NK-92 (cell line): ENCODE measurements around the gene NSD2.
"Not testable (repeated sequence)": the region's sequence is repeated elsewhere in the genome, so short reads cannot be mapped to it uniquely, and the experiment has no call there.

ENCODE experiments used
- DNase-seq: peaks from one replicate; lab custom pipeline; 2025; ENCODE audit not compliant: unreplicated experiment; lab: John Stamatoyannopoulos, UW

NSD2 gene

DNA sequence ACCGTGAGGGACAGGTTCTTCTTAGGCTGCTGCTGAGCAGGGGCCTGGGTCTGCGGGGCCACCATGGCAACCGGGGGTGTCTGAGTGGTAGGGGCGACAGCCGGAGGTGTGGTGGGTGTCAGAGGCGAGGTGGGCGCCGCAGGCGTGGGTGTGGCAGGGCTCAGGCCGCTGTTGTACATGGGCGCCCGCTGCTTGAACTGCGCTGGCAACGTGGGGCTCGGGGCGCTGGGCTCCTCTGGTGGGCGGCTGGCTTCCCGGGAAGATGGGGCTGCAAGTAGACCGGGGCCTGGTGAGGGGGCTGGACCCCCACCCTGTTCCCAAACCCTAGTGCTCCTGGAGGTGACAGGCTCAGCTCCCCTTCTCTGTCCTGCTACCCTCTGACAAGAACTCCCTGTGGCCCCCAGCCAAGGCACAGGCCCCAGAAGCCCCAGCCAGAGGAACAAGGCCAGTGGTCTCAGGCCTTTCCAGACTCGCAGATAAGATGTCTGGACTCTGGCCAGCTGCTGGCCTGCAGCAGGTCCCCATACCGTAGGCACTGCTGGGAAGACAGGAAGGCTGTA, 112.7 kb downstream of the NSD2 start:
- no peak for DNase-seq

DNA sequence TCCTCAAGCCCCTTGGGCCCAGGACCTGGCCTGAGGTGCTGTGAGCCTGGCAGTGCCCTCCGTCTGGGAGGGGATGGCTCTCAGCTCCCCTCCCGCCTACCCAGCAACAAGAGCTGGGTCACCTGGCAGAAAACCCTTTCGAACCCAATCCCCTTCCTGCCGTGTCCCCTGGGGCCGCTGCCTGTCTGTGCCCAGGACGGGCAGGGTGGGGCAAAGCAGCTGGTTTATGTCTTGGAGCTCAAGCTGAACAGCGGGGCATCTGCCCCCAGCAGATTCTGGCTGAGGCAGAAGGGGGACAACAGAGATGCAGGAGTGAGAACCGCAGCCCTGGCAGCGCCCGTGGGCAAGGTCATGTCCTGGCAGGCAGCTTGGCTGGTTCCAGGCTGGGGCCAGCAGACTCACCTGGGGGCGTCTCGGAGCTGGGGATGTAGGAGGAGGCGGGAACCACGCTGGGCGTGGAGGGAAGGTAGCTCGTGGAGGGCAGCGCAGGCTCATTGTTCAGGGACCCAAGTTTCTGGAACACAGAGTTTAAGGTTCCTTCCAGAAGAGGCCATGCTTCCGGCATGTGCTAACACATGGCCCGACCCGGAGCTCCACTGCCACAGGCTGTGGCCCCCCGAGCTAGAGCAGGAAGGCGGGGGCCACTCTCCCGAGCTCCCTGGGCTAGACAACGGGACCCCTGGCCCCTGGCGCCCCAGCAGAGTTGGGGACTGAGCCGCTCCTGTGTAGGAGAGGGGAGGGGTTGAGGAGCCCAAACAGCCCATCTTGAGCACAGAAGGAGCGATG, 113.4 kb downstream of the NSD2 start:
- DNase-seq, result no peak

DNA sequence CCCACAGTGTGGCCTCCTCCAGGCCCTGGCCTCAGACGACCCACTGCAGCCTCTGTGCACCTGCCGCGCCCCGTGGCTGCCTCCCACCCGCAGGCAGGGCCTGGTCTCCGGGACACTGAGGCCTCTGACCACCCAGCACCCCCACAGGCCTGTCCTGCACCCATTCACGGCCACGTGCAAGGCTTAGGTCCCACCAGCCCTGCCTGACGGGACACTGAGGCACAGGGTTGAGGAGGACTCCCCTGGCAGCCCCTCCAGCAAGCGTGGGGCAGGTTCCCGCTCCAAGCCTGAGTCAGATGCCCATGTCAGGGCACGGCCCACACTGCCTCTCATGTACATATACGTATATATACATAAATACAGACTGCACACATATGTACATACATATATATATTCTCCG, 114.1 kb downstream of the NSD2 start:
- no peak for DNase-seq

DNA sequence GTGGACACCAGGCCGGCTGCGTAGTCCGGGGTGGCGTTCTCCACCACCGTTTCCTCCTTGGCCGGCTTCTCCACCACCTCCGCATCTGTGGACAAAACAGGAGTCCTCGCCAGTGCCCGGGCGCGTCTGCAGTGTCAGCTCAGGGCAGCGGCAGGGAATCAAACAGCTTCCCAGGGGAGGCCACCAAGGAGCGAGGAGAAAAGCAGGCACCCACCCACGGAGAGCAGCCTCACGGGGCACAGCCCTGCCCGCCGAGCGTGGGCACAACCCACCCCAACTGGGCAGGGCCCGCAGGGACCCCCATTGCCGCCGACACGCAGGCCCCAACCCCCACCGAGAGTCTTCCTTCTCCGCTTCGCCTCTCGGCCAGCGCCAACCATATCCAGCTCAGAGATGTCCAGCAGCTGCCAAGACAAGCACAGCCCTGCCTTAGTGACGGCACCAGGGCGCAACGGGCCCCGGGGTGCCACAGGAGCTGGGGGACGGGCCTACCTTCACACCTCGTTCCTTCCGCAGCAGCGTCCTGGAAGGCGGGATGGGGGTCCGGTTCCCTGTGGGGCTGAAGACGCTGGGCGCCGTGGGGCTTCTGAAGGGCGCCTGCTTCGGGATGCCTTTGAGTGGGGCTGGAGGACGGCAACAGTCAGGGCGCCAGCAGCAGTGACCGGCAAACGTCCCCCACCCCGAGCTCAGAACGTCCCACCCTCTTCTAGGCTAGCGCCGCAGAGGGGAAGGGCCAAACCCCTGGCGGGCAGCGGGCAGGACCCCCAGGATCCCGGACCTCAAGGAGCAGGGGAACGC, 114.8 kb downstream of the NSD2 start:
- no peak for DNase-seq

DNA sequence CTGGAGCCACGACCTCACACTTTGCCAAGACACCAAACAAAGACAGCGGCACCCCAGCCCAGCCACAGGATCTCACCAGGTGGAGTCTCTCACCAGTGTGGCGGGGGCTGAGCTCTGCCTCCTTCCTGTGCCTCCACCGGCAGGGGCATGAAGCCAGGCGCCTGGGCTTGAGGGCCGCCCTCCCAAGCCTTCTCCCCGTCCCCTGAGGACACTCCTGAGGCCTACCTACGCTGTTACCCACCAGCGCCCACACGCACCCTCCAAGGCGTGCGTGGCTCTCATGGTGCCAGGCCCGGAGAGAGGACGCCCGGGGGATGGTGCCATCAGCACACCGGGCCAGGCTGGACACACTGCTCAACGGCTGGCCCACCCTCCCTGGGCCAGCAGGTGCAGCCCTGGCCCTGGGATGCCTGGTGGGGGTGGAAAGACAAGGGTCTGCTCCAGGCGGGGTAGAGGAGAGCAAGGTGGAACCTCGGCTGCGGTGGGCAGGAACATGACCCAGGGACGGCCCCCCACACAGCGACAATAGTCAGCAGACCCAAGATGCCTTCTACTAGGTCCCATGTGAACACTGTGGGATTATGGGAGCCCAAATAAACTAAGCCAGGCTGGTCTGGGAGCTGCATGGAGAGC, 115.5 kb downstream of the NSD2 start:
- no peak for DNase-seq

DNA sequence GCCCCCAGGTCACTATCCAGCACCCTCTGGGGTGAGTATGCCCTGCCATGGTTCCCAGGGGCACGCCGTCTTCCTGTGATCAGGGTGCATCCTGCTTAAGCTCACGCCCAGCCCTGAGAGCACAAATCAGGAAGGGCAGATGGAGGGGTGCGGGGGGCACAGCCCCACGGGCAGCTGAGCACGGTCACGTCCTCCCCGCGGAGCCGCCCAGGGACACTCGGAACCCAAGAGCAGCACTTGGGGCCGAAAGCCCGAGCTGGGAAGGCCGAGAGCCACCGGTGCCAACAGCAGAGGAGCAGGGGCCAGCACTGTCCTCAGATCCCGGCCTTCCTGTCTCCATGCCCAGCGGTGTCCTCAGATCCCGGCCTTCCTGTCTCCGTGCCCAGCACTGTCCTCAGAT, 116.1 kb downstream of the NSD2 start:
- DNase-seq, result no peak

DNA sequence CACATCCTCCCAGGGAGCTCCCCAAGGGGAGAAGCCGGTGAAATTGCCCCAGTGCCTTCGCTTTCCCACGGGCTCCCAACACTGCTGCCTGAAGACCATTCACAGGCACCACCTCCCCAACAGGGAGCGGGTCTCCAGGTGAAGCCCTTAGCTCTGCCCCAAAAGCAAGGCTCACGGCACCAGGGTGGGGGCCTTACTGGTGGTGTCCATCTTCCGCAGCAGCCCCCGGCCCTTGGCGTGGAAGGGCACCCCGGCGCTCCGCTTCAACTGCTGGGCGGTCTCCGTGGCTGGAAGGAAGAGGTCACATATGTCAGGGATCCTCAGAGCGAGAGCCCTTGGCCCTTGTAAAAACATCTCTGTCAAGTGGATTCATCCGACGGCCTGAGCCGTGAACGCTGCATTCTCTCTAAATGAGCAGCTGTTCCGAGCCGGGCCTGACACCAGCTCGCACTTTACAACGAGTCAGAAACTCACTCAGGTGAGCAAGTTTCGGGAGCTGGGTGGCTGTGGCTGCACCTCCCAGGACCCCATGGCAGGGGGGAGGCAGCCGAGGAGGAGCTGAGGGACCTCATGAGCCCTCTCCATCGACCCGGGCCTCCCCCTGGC, 116.6 kb downstream of the NSD2 start:
- DNase-seq, result no peak

DNA sequence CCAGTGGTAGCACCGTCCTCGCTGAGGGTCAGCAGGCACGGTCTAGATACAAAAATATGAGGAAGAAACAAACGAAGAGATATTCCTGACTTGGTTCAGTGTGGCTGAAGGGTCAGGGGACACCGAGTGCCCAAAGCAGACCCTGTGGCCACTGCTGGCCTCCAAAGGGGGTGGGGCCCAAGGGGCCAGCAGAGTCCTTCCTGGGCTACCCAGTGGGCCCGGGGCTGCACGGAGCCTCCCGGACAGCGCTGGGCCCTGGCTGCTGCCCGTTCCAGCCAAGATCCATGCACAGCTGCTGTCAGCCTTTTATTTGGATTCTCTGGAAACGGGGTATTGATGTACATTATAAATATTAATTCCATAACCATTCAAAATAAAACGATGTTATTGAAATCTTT, 117.1 kb downstream of the NSD2 start:
- no peak for DNase-seq

DNA sequence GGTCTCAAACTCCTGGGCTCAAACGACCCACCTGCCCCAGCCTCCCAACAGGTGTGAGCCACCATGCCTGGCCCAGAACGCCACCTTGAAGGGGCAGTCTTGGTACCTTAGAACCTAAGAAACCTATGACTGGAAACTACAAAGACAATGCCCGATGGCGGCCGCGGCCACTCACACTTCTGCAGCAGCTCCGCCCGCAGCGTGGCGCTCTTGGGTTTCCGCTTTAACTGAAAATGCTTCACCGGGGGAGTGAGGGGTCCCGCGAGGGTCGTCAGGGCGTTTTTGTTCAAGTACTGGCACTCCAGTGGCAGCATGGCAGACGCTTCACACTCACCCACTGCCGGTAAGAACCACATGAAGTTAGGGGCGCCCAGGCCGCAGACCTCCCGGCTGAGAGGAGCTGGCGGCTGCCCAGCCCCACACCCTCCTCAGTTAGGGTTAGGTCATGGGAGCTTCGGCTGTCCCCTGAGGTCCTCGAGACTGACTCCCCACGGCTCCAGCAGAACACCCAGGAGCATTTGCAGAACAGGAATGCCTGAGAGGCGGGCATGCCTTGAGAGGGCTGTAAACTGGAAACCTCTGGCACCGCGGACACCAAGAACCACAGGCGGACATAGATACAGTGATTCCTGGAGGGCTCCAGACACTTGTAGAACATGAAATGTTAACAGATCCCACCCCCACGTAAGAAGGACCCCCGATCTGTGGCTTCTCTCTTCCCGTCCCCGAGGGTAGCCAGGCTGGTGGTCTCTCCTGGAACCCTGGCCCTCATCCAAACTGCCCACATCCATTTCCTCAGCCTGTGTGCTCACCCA, 118.5 kb downstream of the NSD2 start:
- DNase-seq, result no peak

DNA sequence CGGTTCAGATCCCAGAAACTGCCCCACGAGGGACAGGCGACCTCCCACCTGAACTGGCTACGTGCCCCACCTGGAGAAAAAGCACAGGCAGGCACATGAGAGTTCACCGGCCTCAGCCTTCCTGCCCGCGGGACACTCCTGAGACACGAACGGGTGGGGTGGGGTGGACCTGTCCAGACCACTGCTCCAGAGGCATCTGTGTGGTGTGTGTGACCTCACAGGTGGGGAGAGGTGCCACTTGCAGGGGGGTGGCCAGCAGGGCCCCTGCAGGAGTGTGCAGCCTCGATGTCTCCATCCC, 119.1 kb downstream of the NSD2 start:
- no peak for DNase-seq

DNA sequence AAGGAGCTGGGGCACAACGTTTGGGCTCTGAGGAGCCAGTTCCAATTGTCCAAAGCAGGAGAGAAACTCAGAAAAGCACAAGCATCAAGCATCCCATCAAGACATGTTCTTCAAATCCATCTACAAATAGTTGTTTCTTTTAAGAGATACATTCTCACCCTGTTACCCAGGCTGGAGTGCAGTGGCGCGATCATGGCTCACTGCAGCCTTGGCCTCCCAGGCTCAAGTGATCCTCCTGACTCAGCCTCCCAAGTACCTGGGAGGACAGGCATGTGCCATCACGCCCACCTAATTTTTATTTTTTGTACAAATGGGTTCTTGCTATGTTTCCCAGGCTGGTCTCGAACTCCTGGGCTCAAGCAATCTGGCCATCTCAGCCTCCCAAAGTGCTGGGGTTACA, 119.5 kb downstream of the NSD2 start:
- DNase-seq, result no peak

DNA sequence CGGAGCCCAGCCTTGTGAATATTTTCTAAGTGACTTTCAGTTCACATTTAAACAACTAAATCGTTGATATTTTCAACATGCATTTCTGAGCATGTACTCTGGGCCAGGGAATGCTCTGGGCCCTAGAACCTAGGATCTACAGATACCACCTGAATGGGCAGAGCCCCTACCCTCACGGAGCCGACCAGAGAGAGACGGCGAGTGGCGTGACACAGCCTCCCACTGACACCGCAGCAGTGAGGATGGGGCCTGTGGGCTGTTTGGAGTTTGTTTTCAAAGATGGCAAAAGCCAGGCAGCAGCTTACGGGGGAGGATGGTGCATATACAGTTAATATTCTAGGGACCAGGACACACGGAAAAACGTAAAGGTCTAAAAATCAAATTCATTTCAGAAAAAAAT, 119.9 kb downstream of the NSD2 start:
- no peak for DNase-seq

DNA sequence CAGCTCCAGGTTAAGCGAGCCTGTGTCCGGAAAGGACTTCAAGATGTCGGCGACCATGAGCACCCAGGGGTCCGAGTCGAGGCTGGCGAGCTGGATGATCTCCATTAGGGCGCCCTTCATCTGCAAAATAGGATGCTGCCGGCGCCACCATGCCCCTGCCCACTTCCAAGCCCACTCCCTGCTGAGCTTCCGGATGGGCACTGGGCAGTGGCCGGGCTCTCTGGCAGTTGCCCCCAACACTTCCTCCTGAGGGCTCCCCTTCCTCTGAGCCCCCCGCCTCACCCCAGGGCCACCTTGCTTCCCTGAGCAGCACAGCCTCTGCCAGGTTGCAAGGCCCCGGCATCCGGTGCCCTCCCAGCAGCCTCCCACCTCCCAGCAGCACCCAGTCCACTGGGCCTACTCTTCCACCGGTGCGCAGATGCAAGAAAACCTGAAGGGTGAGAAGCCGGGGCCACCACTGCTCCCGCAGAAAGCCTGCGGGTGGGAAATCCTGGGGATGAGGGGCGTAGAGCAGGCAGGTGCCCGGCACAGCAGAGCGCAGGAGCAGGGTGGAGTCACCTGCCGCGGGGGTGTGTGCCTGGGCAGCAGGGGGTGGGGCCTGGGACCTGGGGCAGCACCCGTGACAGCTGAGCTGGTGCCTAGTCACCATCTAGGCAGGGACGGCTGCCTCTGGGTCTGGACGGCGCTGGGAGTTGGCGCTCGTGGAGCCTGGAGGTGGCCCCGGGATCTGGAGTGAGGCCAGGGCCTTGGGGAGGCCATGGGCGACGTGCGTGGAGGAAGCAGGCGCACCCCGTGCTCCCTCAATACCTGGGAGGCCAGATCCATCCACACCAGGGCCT, 120.6 kb downstream of the NSD2 start:
- no peak for DNase-seq

DNA sequence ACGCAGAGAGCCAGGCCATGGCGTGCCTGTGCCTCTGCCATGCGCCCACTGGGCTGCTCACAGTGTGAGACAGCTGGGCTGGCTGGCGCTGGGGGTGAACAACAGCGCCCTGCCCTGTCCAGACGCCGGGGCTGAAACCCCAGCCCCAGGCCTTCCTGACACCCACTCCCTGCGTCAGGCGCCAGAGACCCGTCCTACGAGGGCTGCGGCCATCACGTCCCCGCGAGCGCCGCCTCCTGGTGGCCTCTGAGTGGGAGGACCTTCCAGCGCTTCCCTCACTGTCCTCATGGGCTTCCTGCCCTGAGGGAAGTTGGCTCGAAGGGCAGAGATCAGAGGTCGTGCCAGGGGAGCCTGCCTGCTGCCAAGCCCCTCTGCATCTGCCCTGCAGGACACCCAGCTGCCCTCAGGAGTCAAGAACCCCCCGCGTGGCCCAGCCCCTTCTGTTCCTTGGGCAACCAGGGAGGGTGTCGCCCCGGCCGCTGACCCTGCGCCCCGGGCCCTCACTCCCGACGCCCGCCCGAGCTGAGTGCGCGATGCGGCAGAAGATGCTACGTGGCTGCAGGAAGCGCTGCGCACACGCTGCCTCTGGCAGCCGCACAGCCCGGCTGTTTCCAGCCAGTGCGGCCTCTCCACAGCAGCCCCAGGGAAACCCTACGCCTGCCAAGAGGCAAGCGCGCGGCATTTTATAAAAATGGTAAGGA, 121.4 kb downstream of the NSD2 start:
- no peak for DNase-seq

DNA sequence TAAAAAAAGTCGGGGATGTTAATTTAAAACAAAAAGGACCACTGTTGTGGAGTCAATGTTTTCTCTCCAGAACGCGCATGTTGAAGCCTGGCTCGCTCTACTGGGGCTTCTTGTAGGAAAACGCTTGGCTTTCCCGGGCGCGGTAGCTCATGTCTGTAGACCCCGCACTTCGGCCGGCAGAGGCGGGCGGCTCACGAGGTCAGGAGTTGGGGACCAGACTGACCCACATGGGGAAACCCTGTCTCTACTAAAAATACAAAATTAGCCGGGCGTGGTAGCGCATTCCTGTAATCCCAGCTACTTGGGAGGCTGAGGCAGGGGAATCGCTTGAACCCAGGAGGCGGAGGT, 122.0 kb downstream of the NSD2 start:
- DNase-seq, result no peak

DNA sequence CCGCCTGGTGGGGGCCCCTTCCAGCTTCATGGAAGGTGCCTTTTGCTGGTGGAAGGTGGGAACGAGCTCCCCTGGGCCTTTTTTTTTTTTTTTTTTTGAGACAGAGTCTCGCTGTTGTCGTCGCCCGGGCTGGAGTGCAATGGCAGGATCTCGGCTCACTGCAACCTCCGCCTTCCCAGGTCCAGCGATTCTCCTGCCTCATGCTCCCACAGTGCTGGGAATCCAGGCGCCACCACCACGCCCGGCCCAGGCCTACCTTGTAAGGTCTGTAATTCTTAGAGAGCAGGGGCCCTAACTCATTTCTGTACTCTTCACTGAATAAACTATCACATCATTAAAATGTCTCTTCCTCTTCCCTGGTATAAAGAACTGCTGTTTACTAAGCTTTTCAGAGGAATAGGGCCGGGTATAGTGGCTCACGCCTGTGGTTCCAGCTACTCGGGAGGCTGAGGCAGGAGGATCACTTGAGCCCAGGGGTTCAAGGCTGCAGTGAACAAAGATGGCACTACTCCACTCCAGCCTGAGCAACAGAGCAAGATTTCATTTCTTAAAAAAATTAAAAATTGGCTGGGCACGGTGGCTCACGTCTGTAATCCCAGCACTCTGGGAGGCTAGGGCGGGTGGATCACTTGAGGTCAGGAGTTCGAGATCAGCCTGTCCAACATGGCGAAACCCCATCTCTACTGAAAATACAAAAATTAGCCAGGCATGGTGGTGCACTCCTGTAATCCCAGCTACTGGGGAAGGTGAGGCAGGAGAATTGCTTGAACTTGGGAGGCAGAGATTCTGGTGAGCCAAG, 122.7 kb downstream of the NSD2 start:
- not testable (repeated sequence) for DNase-seq

DNA sequence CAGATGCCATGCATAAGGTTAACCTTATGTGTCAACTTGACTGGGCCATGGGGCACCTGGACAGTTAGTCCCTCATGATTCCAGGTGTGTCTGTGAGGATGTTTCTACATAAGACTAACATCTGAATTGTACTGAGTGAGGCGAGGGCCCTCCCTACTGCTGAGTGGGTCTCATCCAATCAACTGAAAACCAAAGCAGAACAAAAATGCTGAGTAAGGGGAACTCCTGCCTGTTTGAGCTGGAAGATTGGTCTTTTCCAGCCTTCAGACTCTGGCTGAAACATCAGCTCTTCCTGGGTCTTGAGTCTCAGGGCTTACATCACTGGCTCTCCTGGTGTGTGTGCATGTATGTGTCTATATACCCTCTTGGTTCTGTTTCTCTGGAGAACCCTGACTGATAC, 123.7 kb downstream of the NSD2 start:
- DNase-seq, result no peak

DNA sequence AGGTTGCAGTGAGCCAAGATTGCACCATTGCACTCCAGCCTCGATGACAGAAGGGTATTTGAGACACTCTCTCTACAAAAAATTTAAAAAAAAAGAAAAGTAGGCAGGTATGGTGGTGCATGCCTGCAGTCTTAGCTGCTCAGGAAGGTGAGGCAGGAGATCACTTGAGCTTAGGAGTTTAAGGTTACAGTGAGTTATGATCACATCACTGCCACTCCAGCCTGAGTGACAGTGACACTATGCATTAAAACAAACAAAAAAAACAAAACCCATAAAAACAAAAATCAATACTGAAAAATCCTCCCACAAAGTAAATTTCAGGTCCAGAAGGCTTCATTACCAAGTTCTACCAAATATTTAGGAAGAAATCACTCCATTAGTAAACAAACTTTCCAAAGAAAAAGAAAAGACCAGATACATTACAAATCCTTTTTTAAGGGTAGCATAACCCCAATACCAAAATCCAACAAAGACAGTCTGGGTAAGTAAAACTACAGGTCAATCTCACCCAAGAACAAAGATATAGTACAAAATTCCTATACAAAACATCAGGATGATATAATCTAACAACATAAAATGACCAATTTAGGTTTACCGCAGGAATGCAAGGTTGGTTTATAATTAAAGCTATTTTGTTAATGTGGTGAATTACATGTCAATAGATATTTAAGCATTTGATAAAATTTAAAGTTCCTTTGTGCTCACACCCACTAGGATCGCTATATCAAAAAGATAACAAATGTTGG, 125.8 kb downstream of the NSD2 start:
- DNase-seq, result no peak
